HepG2 (cell line): ENCODE data around the gene DEFB108B. TPM values are rescaled to one million over a fixed set of nuclear protein-coding genes. Genes with fewer than 3 reads are reported as not detected.
"Not testable (repeated sequence)": the region's sequence is repeated elsewhere in the genome, so short reads cannot be mapped to it uniquely, and the experiment has no call there.

Experiments
- ATAC-seq: fragments of 200-7000 bp; cut with Tn5 transposase; 3 replicates; pipeline ENCODE4 v1.9.1; 2020; ENCODE audit warnings: mild to moderate bottlenecking, moderate library complexity
- BruUV-seq: library from RNA; stranded (reverse); fragments of 400-500 nt; replicated peaks from 2 replicates; lab custom pipeline; 2021; lab: Mats Ljungman, UMichigan
- CTCF ChIA-PET: fragments of 300-600 bp; formaldehyde crosslinking; extraction: SDS; loops from one replicate; lab custom pipeline; 2021; ENCODE audit warnings: low total read pairs, inconsistent platforms, low intra/inter-chr PET ratio; lab: Yijun Ruan, JAX
- POLR2A ChIA-PET: fragments of 350-600 bp; sonication (Branson Sonifier 250); formaldehyde crosslinking; loops from one replicate; lab custom pipeline; 2020; ENCODE audit warnings: antibody characterized with exemption, inconsistent platforms; lab: Yijun Ruan, JAX
- DNase-seq: peaks from one replicate; pipeline ENCODE4 v3.0.0-alpha.2; 2015; ENCODE audit warnings: low spot score
- FAIRE-seq: peaks from 3 replicates; lab custom pipeline; 2011; peaks lifted over from hg19 to GRCh38; lab: Jason Lieb, UNC
- H2AFZ ChIP-seq: one replicate; pipeline ENCODE4 v1.6.1; 2011; ENCODE audit warnings: low read length, inconsistent platforms
- H3K27ac ChIP-seq: fragments of 300-600 bp; 3 replicates; pipeline ENCODE4 v1.8.0; 2011; ENCODE audit warnings: mixed run types, mild to moderate bottlenecking, mixed read lengths, low read length, inconsistent platforms; ENCODE audit not compliant: insufficient read depth; ENCODE audit errors: extremely low read length
- H3K27me3 ChIP-seq, 2 experiments: fragments of 200-600 bp in 1 of 2; 2 replicates in 1 of 2; 3 replicates in 1 of 2; pipeline versions ENCODE4 v1.6.0 to v1.8.0; 2011; ENCODE audit warnings: low read length in 2 of 2, mild to moderate bottlenecking in 2 of 2, moderate library complexity in 2 of 2, inconsistent platforms in 1 of 2; ENCODE audit not compliant: insufficient read depth in 2 of 2, control insufficient read depth in 1 of 2
- H3K36me3 ChIP-seq, 2 experiments: fragments of 200-600 bp in 1 of 2; replicated peaks in 1 of 2; 2 replicates in 1 of 2; 3 replicates in 1 of 2; pipeline versions ENCODE4 v1.5.1 to v1.8.0; 2011; ENCODE audit warnings: low read length in 2 of 2, inconsistent platforms in 1 of 2; ENCODE audit not compliant: insufficient read depth in 2 of 2, control insufficient read depth in 1 of 2
- H3K4me1 ChIP-seq: 2 replicates; pipeline ENCODE4 v1.5.1; 2012; ENCODE audit warnings: low read length, inconsistent platforms; ENCODE audit not compliant: insufficient read depth
- H3K4me2 ChIP-seq: 2 replicates; pipeline ENCODE4 v1.6.0; 2011; ENCODE audit warnings: low read depth, low read length, inconsistent platforms
- H3K4me3 ChIP-seq, 3 experiments: fragments of 200-600 bp in 1 of 3; sonication (generic), shearing (Covaris generic) in 1 of 3; replicated peaks in 1 of 3; 2 replicates each; pipeline ENCODE4 v1.5.1; 2011 to 2016; ENCODE audit warnings: low read length in 3 of 3, inconsistent platforms in 2 of 3, low read depth in 2 of 3, mild to moderate bottlenecking in 2 of 3, control low read depth in 1 of 3, mixed read lengths in 1 of 3; ENCODE audit not compliant: insufficient read depth in 1 of 3
- H3K79me2 ChIP-seq: one replicate; pipeline ENCODE4 v1.6.1; 2011; ENCODE audit warnings: low read length, inconsistent platforms; ENCODE audit not compliant: insufficient read depth
- H3K9ac ChIP-seq: 2 replicates; pipeline ENCODE4 v1.6.0; 2011; ENCODE audit warnings: mild to moderate bottlenecking, low read depth, low read length, inconsistent platforms; ENCODE audit not compliant: insufficient read depth
- H3K9me3 ChIP-seq: 2 replicates; pipeline ENCODE4 v1.5.1; 2012; ENCODE audit warnings: mild to moderate bottlenecking, low read length
- H4K20me1 ChIP-seq: 2 replicates; pipeline ENCODE4 v1.6.0; 2011; ENCODE audit warnings: inconsistent platforms, mild to moderate bottlenecking, low read length, moderate library complexity; ENCODE audit not compliant: insufficient read depth
- FOSL2 ChIP-seq: sonication (generic); formaldehyde crosslinking; IDR thresholded peaks from 2 replicates; pipeline ENCODE4 v1.4.0; 2020; ENCODE audit warnings: missing genetic modification reagents
- WGBS: methylation state at CpG from one replicate; pipeline ENCODE4 v1.1.6; 2017; ENCODE audit warnings: low lambda C conversion rate; 5-methylcytosine and 5-hydroxymethylcytosine counted together
- in situ Hi-C: cut with HindIII; loops from 2 replicates; pipeline ENCODE4 v1.10.0; 2017; ENCODE audit warnings: low pct_unique_long_range_greater_than_20kb; ENCODE audit not compliant: extremely low pct_ligation_motif_present
- intact Hi-C: fragments of 100-400 bp; cut with micrococcal nuclease; formaldehyde crosslinking; loops from one replicate; pipeline ENCODE4 v1.10.0; 2022; ENCODE audit not compliant: unreplicated experiment
- polyA plus RNA-seq, 8 experiments: library from polyadenylated mRNA; depleted of rRNA in 3 of 8; stranded (reverse) in 7 of 8; unstranded in 1 of 8; fragments of >200 nt; fragmentation: Illumina TruSeq in 4 of 8; extraction: Trizol in 4 of 8; gene quantifications; 2 replicates each; pipeline versions ENCODE4 v1.2.1 to v1.2.3, GENCODE V29; 2011 to 2016; ENCODE audit warnings: low read depth in 4 of 8, missing spikeins in 1 of 8, mixed read lengths in 1 of 8; ENCODE audit not compliant: insufficient read depth in 1 of 8
- total RNA-seq, 5 experiments: library from RNA; depleted of rRNA; stranded (reverse); fragments of >200 nt; fragmentation: Illumina TruSeq; extraction: Trizol; gene quantifications; 2 replicates each; pipeline ENCODE4 v1.2.3, GENCODE V29; 2016; ENCODE audit warnings: low read depth in 1 of 5
- TF ChIP-seq, protein P1 (sequence below): sonication (generic); formaldehyde crosslinking; IDR thresholded peaks from 2 replicates; pipeline ENCODE4 v1.4.0; 2020; ENCODE audit warnings: missing genetic modification reagents

Gene DEFB108B
- total and polyA plus RNA-seq, 2 of the 13 experiments (the other 11 are each of a cell fraction or from before 2014, with no cell fraction given), result not detected

DNA sequence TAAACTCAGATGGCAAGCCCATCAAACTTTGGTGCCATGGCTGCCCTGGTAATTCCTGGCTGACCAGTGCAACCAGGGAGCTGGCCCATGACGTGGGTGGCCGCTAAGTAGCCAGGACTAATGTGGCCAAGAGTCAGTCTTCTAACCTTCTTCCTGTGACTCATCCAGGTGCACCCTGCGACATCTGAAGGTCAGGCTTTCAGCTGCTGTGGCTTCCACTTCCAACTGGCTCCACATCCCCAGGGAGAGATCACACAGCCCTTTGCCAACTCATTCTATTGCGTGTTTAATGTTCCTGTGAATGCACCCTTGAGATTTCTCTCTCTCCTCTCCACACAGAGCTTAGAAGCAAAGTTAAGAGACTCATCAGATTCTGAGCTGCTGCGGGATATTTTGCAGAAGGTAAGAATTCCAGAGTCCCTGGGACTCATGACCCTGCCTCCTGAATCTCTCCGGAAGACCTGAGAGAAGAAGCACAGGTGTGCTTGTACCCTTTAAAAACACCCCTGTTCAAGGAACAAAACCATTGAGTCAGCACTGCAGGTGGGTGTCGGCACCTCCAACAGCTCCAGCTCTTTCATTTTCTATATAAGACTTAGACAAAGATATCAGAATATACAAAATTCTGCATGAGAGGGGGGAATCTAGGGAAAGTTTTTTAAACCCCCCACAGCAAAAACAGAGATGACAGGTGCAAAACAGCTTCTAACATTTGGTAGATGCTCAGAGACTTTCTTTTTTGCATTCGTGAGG lies 43.4 kb upstream of the DEFB108B start:
- intact Hi-C loops, CTCF ChIA-PET, FAIRE-seq: not testable (repeated sequence)

DNA sequence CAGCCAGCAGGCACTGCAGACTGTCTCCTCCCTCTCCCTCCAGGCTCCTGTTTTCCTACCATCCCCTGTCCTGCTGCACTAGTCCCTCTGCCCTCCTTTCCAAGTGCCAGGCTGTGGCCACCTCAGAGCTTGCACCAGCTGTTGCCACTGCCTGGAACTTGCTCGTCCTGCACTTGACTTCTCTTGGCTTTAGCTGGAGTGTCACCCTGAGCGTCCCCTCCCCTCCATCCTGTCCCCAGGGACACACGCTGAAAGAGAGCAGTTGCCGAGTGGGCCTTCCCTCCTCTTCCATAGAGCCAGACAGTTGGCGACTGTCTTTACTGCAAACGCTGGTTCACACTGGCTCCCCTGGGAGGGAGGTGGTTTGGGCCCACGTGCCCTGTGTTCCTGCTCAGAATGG lies 41.9 kb upstream of the DEFB108B start:
- BruUV-seq, H3K79me2 ChIP-seq, POLR2A ChIA-PET, H4K20me1 ChIP-seq, H3K4me3 ChIP-seq, H3K9ac ChIP-seq, ATAC-seq, DNase-seq, intact Hi-C loops, FAIRE-seq, H2AFZ ChIP-seq, H3K4me2 ChIP-seq, H3K36me3 ChIP-seq, in situ Hi-C loops, H3K27ac ChIP-seq, H3K9me3 ChIP-seq, H3K27me3 ChIP-seq, CTCF ChIA-PET: not testable (repeated sequence)
- 79% methylated on average over 7 of the region's 7 CpGs for WGBS
- peaks cover 15% of the 10 kb centered on the region for H3K4me1 ChIP-seq

More for the DNA sequence above, 43.4 kb upstream of the DEFB108B start:
- H4K20me1 ChIP-seq, H3K36me3 ChIP-seq, H3K79me2 ChIP-seq, H3K4me2 ChIP-seq, H3K27me3 ChIP-seq, POLR2A ChIA-PET, H2AFZ ChIP-seq, H3K9me3 ChIP-seq, H3K27ac ChIP-seq, BruUV-seq, H3K9ac ChIP-seq, H3K4me3 ChIP-seq, ATAC-seq, in situ Hi-C loops: not testable (repeated sequence)
- DNase-seq, result peak; percentile 12
- peak; percentile 58; the same call in 1 of the 2 replicates for TF ChIP-seq FOSL2 (CRISPR knock-in tag)
- TF ChIP-seq, protein P1, sequence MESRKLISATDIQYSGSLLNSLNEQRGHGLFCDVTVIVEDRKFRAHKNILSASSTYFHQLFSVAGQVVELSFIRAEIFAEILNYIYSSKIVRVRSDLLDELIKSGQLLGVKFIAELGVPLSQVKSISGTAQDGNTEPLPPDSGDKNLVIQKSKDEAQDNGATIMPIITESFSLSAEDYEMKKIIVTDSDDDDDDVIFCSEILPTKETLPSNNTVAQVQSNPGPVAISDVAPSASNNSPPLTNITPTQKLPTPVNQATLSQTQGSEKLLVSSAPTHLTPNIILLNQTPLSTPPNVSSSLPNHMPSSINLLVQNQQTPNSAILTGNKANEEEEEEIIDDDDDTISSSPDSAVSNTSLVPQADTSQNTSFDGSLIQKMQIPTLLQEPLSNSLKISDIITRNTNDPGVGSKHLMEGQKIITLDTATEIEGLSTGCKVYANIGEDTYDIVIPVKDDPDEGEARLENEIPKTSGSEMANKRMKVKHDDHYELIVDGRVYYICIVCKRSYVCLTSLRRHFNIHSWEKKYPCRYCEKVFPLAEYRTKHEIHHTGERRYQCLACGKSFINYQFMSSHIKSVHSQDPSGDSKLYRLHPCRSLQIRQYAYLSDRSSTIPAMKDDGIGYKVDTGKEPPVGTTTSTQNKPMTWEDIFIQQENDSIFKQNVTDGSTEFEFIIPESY (CRISPR knock-in tag), result peak; percentile 90
- H3K4me1 ChIP-seq, result peaks cover 15% of the 10 kb centered on the region
- 92% methylated on average over 6 of the region's 8 CpGs for WGBS
